Stimulated activated CD8-positive, alpha-beta memory T cell treated with anti-CD3 and anti-CD28 coated beads, Interleukin-12 subunit alpha, Interleukin-12 subunit beta, amount 100 ng/mL, for 24 hours (primary cell): ENCODE measurements around the gene ZBTB20.
"Not testable (repeated sequence)": the region's sequence is repeated elsewhere in the genome, so short reads cannot be mapped to it uniquely, and the experiment has no call there.

Experiments used
- DNase-seq: peaks from one replicate; pipeline ENCODE4 v3.0.0-alpha.2; 2020; ENCODE audit errors: extremely low read depth

Gene ZBTB20

GRCh38 chr3:114834175-114834940 is 312.7 kb downstream of the ZBTB20 start:
- no peak for DNase-seq

- no peak for DNase-seq
Observed at GRCh38 chr3:114831861-114832260, 315.2 kb downstream of the ZBTB20 start.

- no peak for DNase-seq
Observed at GRCh38 chr3:114830652-114831051, 316.4 kb downstream of the ZBTB20 start.

GRCh38 chr3:114829783-114830182 is 317.3 kb downstream of the ZBTB20 start:
- DNase-seq, result no peak

- DNase-seq, result no peak
Observed at GRCh38 chr3:114827495-114827894, 319.6 kb downstream of the ZBTB20 start.

GRCh38 chr3:114824014-114824413 is 323.1 kb downstream of the ZBTB20 start:
- DNase-seq, result no peak

GRCh38 chr3:114823061-114823460 is 324.0 kb downstream of the ZBTB20 start:
- DNase-seq, result no peak

GRCh38 chr3:114816052-114816451 is 331.0 kb downstream of the ZBTB20 start:
- DNase-seq, result no peak

GRCh38 chr3:114812541-114813238 is 334.4 kb downstream of the ZBTB20 start:
- DNase-seq, result not testable (repeated sequence)

GRCh38 chr3:114809668-114810413 is 337.2 kb downstream of the ZBTB20 start:
- no peak for DNase-seq

- DNase-seq, result no peak
Observed at GRCh38 chr3:114804099-114804498, 343.0 kb downstream of the ZBTB20 start.

- no peak for DNase-seq
Observed at GRCh38 chr3:114803042-114803695, 343.9 kb downstream of the ZBTB20 start.

GRCh38 chr3:114800272-114801031 is 346.6 kb downstream of the ZBTB20 start:
- no peak for DNase-seq

- DNase-seq, result no peak
Observed at GRCh38 chr3:114799816-114800215, 347.3 kb downstream of the ZBTB20 start.

GRCh38 chr3:114796796-114797195 is 350.3 kb downstream of the ZBTB20 start:
- no peak for DNase-seq

- no peak for DNase-seq
Observed at GRCh38 chr3:114794894-114795630, 352.0 kb downstream of the ZBTB20 start.

GRCh38 chr3:114792159-114792918 is 354.7 kb downstream of the ZBTB20 start:
- no peak for DNase-seq

- no peak for DNase-seq
Observed at GRCh38 chr3:114790752-114791151, 356.3 kb downstream of the ZBTB20 start.

- no peak for DNase-seq
Observed at GRCh38 chr3:114789803-114790202, 357.3 kb downstream of the ZBTB20 start.

GRCh38 chr3:114775395-114775794 is 371.7 kb downstream of the ZBTB20 start:
- DNase-seq, result no peak
